ENCODE results near the gene RGMA. TPM values are rescaled to one million over a fixed set of nuclear protein-coding genes. Genes with fewer than 3 reads are reported as not detected.

The RGMA gene
- polyA plus RNA-seq, 1 donor from 2014 or later = 9.5 TPM

DNA sequence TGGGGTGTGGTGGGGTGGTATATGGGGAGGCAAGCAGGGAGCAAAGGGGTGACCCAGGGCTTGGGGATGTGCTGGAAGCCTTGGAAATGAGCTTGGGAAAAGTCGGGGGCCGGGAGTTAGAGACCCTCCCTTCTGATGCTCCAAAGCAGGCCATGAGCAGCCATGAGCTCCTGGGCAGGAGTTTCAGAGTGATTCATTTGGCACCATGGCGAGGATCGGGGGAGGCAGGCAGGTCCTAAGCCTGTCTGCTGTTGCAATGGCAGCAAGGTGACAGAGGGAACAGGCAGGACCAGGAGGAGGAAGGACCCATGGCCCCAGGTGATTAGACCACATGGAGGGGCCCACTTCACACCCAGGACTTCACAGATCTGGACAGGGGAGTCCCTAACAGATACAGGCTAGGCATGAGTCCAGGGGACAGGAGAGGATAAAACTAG lies 21.3 kb downstream of the RGMA start:
- Histone ChIP-seq H3K9me3 (ENCODE audit: low read length) (no peaks in the 10 kb centered on the region), H3F3A (ENCODE audit: insufficient read depth, low read length, poor library complexity, severe bottlenecking) (no peaks in the 10 kb centered on the region), H3K4me3 (ENCODE audit: low read length) (no peak overlapping the region), H2AFZ (ENCODE audit: low read depth, low read length) (no peak overlapping the region), H3K9ac (ENCODE audit: low read length) (no peak overlapping the region), H3K79me2 (replicated peaks; ENCODE audit: insufficient read depth, low read length) (peaks cover 89% of the 10 kb centered on the region), H3K27ac (ENCODE audit: low read length) (no peak overlapping the region), H3K36me3 (ENCODE audit: insufficient read depth, low read length) (no peaks in the 10 kb centered on the region), H3K27me3 (ENCODE audit: insufficient read depth, low read depth, low read length) (no peaks in the 10 kb centered on the region), H4K20me1 (ENCODE audit: insufficient read depth) (no peaks in the 10 kb centered on the region), H3K4me2 (ENCODE audit: low read length) (no peak overlapping the region), H3K9me2 (ENCODE audit: insufficient read depth, low read length) (no peaks in the 10 kb centered on the region)
- TF ChIP-seq MXI1 (conservative IDR thresholded peaks at IDR 0.05; ENCODE audit: poor library complexity, severe bottlenecking) = no peak
- no peak for TF ChIP-seq POLR2AphosphoS5 (IDR thresholded peaks at IDR 0.05)
- no peak for TF ChIP-seq CTCF (IDR thresholded peaks at IDR 0.05; ENCODE audit: poor library complexity, severe bottlenecking)
- TF ChIP-seq SMC3 (conservative IDR thresholded peaks at IDR 0.05; ENCODE audit: poor library complexity) = no peak
- no peak for TF ChIP-seq EP300 (conservative IDR thresholded peaks at IDR 0.05; ENCODE audit: poor library complexity, severe bottlenecking)
- TF ChIP-seq EZH2 (IDR thresholded peaks at IDR 0.05; ENCODE audit: borderline replicate concordance, insufficient read depth, low read length, poor library complexity, severe bottlenecking) = no peak
- TF ChIP-seq REST (IDR thresholded peaks at IDR 0.05; ENCODE audit: borderline replicate concordance) = no peak
- TF ChIP-seq RAD21 (conservative IDR thresholded peaks at IDR 0.05) = no peak
- TF ChIP-seq TAF1 (IDR thresholded peaks at IDR 0.05; ENCODE audit: low read depth) = no peak

DNA sequence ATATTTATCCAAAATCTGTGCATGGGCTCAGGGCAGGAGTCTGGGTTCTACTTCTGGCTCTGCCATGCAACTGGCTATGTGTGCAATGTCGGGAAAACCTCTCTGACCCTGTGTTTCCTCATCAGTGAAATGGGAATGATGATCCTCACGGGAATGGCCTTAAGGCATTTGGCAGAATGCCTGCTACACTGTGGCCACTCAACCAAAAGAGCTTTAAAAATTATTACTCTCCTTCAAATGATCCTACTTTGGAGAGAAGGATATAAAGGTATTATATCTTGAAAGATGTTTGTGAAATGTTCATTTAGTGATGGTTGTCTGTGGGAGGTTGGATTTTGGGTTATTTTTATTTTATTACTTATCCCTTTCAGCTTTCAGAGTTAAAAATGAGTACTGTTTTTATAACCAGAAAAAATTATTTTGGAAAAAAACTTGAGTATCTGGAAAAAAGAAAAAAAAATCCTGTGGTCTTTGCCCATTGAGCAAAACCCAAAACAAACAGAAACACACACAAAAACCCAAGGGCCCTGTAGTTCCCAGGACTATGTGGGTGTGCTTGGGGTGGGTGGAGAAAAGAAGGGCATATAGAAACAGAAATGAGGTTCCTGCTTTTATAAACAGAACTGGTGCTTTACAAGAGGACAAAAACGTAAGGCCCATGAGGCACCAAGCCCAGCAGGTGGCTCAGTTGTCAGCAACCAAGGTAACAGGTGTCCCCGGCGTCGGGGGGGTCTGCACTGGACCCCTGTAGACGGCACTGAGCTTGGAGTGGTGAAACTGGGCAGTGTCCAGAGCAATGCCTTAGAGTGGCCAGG lies 22.0 kb downstream of the RGMA start:
- Histone ChIP-seq H2AFZ (ENCODE audit: low read depth, low read length) (no peak overlapping the region), H3K9me2 (ENCODE audit: insufficient read depth, low read length) (no peaks in the 10 kb centered on the region), H3F3A (ENCODE audit: insufficient read depth, low read length, poor library complexity, severe bottlenecking) (no peaks in the 10 kb centered on the region), H3K27me3 (ENCODE audit: insufficient read depth, low read depth, low read length) (no peaks in the 10 kb centered on the region), H3K79me2 (replicated peaks; ENCODE audit: insufficient read depth, low read length) (peaks cover 83% of the 10 kb centered on the region), H3K4me2 (ENCODE audit: low read length) (no peak overlapping the region), H3K4me3 (ENCODE audit: low read length) (no peak overlapping the region), H3K36me3 (ENCODE audit: insufficient read depth, low read length) (no peaks in the 10 kb centered on the region), H3K27ac (ENCODE audit: low read length) (no peak overlapping the region), H3K9me3 (ENCODE audit: low read length) (no peaks in the 10 kb centered on the region), H3K9ac (ENCODE audit: low read length) (no peak overlapping the region), H4K20me1 (ENCODE audit: insufficient read depth) (no peaks in the 10 kb centered on the region)
- no peak for TF ChIP-seq TAF1 (IDR thresholded peaks at IDR 0.05; ENCODE audit: low read depth)
- TF ChIP-seq POLR2AphosphoS5 (IDR thresholded peaks at IDR 0.05) = no peak
- TF ChIP-seq SMC3 (conservative IDR thresholded peaks at IDR 0.05; ENCODE audit: poor library complexity) = no peak
- no peak for TF ChIP-seq RAD21 (conservative IDR thresholded peaks at IDR 0.05)
- TF ChIP-seq MXI1 (conservative IDR thresholded peaks at IDR 0.05; ENCODE audit: poor library complexity, severe bottlenecking) = no peak
- no peak for TF ChIP-seq EP300 (conservative IDR thresholded peaks at IDR 0.05; ENCODE audit: poor library complexity, severe bottlenecking)

Data from neural cell (in vitro differentiated cells).